Right ventricle myocardium inferior (tissue), 1 donor: ENCODE results near the gene FBXW10. TPM values are rescaled to one million over a fixed set of nuclear protein-coding genes. Genes with fewer than 3 reads are reported as not detected.
A peak's percentile ranks its signal among the peaks of the same experiment; 100 is the strongest.
"Not testable (repeated sequence)": the region's sequence is repeated elsewhere in the genome, so short reads cannot be mapped to it uniquely, and the experiment has no call there.

Experiments
- ATAC-seq: fragments of 200-7000 bp; cut with Tn5 transposase; one replicate; pipeline ENCODE4 v1.9.1; 2020; ENCODE audit warnings: mild to moderate bottlenecking, moderate library complexity
- DNase-seq: peaks from one replicate; pipeline ENCODE4 v3.0.0; 2021; ENCODE audit errors: missing footprints
- intact Hi-C: fragments of 100-400 bp; cut with DNase I; formaldehyde crosslinking; loops from one replicate; pipeline ENCODE4 v1.11.0; 2022
- long read RNA-seq: library from polyadenylated mRNA; unstranded; transcript quantifications from one replicate; pipeline ENCODE4 v2.0.0, GENCODE V29; 2021
- total RNA-seq: library from RNA; stranded (reverse); fragmentation: NEBNext Ultra II Directional; extraction: Animal tissue kit (Norgen Biotek cat#: 25700); gene quantifications from one replicate; pipeline ENCODE4 v1.2.1, GENCODE V29; 2021
- donor health status: DM: no; HTN: yes; CAD: no; lungs with severe emphysema.

Gene FBXW10, protein sequence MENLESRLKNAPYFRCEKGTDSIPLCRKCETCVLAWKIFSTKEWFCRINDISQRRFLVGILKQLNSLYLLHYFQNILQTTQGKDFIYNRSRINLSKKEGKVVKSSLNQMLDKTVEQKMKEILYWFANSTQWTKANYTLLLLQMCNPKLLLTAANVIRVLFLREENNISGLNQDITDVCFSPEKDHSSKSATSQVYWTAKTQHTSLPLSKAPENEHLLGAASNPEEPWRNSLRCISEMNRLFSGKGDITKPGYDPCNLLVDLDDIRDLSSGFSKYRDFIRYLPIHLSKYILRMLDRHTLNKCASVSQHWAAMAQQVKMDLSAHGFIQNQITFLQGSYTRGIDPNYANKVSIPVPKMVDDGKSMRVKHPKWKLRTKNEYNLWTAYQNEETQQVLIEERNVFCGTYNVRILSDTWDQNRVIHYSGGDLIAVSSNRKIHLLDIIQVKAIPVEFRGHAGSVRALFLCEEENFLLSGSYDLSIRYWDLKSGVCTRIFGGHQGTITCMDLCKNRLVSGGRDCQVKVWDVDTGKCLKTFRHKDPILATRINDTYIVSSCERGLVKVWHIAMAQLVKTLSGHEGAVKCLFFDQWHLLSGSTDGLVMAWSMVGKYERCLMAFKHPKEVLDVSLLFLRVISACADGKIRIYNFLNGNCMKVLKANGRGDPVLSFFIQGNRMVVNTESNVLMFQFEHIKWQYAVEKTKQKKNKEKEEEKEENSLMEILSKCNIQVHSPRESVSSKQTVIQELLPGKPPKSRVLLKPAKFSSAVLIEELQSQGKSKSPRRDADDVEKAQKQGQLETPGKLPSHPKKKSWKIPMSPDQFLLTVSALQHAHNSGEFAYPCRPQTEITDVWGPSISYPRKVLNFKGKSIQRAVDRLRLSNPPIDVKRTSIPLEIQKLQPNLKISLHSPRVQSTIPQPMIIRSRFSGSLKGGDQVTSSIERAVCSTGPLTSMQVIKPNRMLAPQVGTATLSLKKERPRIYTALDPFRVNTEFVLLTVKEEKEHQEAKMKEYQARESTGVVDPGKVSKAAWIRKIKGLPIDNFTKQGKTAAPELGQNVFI
- total RNA-seq: not detected
- long read RNA-seq: 0 reads

GRCh38 chr17:18743699-18744421, at the start of gene FBXW10:
Gene FBXW10, plus strand, starts transcription at chr17:18744054. Its CDS starts 191 bp downstream, at chr17:18744245.
- DNase-seq, intact Hi-C loops: not testable (repeated sequence)

GRCh38 chr17:18695143-18695542, 48.7 kb upstream of the FBXW10 start:
- ATAC-seq, DNase-seq, intact Hi-C loops: not testable (repeated sequence)

More at GRCh38 chr17:18743699-18744421, at the start of gene FBXW10:
- ATAC-seq: peak; percentile 73

DNA sequence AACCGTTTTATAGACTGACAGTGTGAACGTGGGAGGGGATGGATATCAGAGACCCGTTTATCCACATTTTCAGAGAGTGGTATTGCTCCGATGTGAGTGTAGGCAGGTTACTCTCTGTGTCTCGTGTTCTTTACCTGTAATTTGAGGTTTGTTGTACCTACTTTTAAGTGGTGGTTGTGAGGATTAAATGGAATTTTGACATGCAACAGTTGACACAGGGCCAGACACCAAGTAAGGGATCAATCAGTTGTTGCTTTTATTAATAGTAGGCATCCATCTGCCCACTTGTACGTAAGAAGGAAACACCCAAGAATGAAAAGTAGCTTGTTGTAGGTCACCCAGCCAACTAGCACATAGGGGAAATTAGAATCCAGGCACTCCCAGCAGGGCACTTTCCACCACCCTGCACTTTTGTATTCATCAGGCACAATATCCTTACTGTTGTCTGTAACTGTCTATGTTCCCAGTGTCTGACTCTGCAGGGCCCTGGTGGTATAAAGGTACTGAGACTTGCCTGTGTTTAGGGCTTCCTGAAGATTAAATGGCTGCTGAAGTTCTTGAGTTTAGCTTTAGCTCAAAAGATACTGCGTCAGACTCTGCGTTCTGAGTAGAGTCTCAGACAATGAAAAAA, 45.3 kb upstream of the FBXW10 start:
- DNase-seq, intact Hi-C loops, ATAC-seq: not testable (repeated sequence)

DNA sequence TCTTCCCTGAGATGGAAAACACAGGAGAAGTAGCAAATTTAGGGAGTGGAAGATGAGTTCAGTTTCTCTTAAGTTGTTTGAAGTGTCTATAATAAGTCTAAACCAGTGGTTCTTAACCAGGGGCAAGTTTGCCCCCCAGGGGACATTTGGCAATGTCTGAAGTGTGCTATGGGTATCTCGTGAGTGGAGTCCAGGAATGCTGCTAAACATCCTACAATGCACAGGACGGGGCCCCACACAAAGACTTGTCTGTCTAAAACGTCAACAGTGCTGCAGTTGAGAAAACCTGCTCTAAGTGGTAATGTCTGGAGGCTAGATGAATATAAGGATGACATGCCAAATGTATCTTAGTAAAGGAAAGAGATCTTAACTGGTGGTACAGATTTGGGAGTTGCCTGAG, 37.9 kb upstream of the FBXW10 start:
- ATAC-seq, DNase-seq, intact Hi-C loops: not testable (repeated sequence)

- ATAC-seq, intact Hi-C loops, DNase-seq: not testable (repeated sequence)
These were observed 35.6 kb upstream of the FBXW10 start for GRCh38 chr17:18708215-18708614.

DNA sequence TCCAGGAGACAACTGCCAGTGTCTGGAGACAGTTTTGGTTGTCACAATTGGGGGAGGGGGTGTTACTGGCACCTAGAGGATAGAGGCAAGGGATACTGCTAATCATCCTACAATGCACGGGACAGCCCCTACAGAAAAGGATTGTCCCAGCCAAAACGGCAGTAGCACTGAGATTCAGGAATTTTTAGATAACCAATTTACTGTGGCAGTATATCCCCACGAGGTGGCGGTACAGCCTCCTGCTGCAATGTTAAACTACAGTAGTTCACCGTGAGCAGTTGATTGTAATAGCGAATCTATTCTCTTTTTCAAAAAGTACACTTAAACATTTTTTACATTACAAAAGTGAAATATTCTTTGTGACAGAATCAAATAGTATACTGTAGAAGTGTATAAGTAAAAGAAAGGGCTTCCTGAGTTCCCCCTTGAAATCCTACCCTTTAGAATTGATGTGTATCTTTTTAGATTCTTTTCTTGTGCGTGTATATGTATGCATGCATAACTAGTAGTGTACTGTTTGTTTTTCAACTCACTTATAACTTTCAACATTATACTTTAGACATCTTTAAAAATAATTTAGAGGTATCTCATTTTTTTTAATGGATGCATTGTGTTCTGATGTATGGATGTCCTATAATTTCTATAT, 31.4 kb upstream of the FBXW10 start:
- ATAC-seq (peak; percentile 57), DNase-seq (peak; percentile 67)
- intact Hi-C loops: not testable (repeated sequence)

DNA sequence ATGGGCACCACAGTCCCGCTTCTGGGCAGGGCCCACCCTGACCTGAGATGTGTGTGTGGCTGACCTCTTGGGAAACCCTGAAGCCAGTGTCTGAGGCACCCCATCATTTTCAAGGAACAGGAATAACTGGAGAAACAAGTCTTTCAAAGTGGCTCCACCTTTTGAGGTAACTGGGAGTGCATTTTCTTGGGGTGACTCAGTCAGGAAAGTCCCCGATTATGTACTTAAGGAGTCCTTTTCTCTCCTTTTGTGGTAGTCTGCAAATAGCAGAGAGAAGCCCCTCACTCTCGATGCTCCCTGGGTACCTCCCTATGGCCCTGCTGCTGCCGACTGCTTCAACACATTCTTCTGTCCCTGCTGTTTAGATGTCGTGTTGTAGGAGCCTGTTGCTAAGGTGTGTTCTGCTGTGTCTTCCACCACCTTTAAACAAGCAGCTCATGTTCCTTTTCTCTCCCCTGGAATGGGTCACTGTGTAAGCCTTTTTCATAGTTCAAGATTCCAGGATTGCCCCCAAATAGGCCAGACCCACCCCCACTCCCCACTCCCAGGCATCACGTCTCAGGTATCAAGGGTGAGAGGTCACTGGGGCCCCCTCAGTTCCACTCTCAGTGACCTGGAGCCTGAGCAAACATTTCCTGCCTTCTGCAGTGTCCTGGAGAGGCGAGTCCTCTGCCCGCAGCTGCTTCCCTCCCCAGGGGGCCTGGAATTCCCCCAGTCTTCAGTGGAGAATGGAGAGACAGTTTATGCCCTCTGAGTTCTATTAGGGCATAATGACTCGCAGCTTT, 25.0 kb upstream of the FBXW10 start:
- intact Hi-C loops, ATAC-seq, DNase-seq: not testable (repeated sequence)

- intact Hi-C loops, ATAC-seq: not testable (repeated sequence)
These were observed 24.3 kb upstream of the FBXW10 start for GRCh38 chr17:18719428-18720110.

GRCh38 chr17:18721775-18722547, 21.9 kb upstream of the FBXW10 start:
- ATAC-seq: peak; percentile 70
- intact Hi-C loops, DNase-seq: not testable (repeated sequence)

More at GRCh38 chr17:18719428-18720110, 24.3 kb upstream of the FBXW10 start:
- not testable (repeated sequence) for DNase-seq

DNA sequence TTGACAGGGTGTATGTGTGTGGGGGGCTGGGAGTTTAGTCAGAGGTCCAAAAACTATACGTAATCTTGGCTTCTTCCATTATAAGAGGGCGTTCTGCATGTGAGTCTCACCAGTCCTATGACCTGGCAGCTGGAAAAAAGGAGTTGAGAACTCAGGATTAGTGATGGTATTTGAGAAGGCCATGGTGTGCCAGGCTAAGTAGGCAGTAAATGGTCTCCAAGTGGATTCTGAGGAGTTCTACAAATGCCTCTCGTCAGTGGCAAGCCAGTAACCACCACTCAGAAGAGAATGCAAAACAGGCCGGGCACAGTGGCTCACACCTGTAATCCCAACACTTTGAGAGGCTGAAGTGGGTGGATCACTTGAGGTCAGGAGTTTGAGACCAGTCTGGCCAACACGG, 21.2 kb upstream of the FBXW10 start:
- intact Hi-C loops, ATAC-seq, DNase-seq: not testable (repeated sequence)

GRCh38 chr17:18723509-18723908, 20.3 kb upstream of the FBXW10 start:
- DNase-seq, intact Hi-C loops, ATAC-seq: not testable (repeated sequence)

GRCh38 chr17:18732438-18732837, 11.4 kb upstream of the FBXW10 start:
- intact Hi-C loops, ATAC-seq, DNase-seq: not testable (repeated sequence)

- ATAC-seq: peak; percentile 79
- DNase-seq, intact Hi-C loops: not testable (repeated sequence)
These were observed 10.5 kb upstream of the FBXW10 start for GRCh38 chr17:18733350-18733749.

GRCh38 chr17:18739616-18740391, 4.0 kb upstream of the FBXW10 start:
- ATAC-seq, DNase-seq, intact Hi-C loops: not testable (repeated sequence)
